ENCODE data around the gene TAF1.
"Not testable (repeated sequence)": the region's sequence is repeated elsewhere in the genome, so short reads cannot be mapped to it uniquely, and the experiment has no call there.

- TF ChIP-seq CTCF (optimal IDR thresholded peaks at IDR 0.05 in 1 of 3, IDR thresholded peaks at IDR 0.05 in 1 of 3, conservative IDR thresholded peaks at IDR 0.05 in 1 of 3; ENCODE audit: extremely low read depth in 1 of 3, insufficient read depth in 2 of 3, low read length in 3 of 3); EZH2 (IDR thresholded peaks at IDR 0.05; ENCODE audit: low read length): not testable (repeated sequence)
Observed at GRCh38 chrX:71316959-71317358, 49.2 kb upstream of the TAF1 start.
